HG03342 (cell line): Measurements from ENCODE around the gene SLC6A5.

ENCODE experiments used
- ATAC-seq: cut with Tn5 transposase; IDR thresholded peaks from one replicate; pipeline ENCODE4 v1.9.1; 2021; ENCODE audit warnings: mild to moderate bottlenecking, moderate library complexity; ENCODE audit not compliant: unreplicated experiment

Gene SLC6A5

GRCh38 chr11:20618083-20618482, 18.7 kb downstream of the SLC6A5 start:
- ATAC-seq, result no peak

GRCh38 chr11:20620988-20621387, 21.6 kb downstream of the SLC6A5 start:
- no peak for ATAC-seq

DNA sequence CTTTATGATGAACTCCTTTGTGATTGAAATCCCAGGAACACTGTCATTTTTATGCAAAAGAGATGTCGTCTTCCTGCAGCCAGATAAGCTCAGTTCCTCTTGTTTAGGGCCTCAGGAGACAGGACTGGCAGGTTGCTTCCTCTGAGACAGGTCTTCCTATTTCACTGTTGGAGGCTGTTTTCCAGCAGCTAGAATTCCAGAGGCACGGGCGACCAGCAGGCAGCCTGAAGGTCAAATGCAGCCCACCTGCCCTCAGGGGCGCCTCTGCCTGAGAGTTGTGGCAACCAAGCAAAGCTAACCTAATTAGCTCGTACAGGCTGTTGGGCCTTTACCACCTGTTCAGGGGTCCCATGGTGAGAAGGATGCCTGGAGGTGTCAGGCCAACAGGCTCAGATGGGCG, 22.3 kb downstream of the SLC6A5 start:
- ATAC-seq, result no peak

GRCh38 chr11:20623252-20623651, 23.8 kb downstream of the SLC6A5 start:
- no peak for ATAC-seq

DNA sequence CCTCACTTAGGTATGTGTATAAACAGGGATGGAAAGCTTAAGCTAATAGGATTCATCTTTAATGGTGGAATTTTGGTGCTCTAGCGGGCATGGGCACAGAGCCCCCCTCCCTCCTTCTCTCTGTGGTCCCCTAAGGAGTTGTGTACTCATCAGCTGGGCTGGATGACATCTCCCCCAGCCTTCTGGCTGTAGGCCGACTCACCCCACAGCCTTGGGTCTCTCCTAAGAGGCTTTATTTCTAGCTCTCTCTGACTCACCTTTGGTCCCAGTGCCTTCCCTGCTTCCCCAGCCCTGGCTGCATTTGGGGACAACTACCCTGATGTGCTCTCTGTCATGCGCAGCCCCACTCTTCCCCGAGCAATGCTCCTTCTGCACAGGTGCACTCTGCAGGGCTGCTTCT, 26.9 kb downstream of the SLC6A5 start:
- ATAC-seq, result no peak

DNA sequence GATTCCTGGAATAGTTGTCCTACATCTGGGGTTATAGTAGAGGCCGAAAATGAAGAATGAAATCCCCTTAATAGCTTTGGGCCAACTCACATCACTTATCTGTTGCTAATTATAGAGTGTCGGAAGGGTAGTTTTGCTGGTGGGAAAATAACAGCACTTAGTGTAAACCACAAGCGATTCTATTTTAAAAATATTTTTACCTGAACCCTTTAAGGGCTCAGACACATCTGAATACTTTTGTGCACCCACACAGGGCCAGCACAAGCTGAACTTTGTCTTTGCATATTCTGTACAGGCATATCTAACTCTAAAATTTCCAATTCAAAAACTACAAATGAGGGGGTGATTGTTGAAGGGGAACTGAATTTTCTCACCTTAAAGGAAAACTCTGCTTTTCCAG, 27.6 kb downstream of the SLC6A5 start:
- no peak for ATAC-seq

DNA sequence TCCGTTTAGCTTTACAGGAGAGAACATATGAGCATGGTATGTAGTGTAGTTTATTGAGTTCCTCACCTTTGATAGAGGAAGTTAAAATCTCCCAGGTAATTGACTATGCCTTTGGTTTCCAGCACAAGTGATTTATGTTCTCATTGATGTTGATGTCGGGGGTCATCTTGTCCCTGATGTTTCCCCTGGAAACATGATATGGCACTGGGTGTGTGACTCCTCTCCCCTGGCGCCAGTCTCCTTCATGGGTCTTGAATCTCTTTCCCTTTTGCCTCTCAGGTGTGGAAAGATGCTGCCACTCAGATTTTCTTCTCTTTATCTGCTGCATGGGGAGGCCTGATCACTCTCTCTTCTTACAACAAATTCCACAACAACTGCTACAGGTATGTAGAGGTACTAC, 28.3 kb downstream of the SLC6A5 start:
- ATAC-seq, result no peak

DNA sequence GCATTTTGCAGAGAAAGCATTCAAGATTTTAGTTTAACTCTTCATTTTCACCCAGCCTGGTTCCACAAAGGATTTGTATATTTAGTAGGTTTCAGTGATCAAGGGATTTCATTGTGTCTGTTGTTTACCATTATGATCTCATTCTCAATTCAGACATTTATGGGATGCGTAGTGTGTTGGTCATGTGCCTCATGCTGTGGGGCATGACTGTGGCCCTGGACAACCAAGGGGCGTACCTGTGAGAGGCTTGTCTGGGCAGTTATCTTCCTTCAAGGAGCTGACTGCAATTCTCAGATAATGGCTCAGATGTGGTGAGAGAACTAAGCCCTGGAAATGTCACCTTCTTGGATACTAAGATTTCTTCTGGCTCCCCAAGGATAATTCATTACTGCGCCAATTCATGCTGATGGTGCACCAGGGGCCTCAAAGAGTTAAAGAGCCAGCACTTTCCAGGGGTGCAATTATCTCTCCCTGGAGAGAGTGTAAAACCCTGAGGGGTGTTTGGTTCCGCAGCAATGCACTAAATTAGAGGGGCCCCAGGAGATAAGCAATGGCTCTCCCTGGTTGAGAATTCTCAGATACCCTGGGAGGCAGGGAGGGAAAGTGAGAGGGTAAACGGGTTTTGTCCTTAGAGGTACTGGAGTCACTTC, 32.2 kb downstream of the SLC6A5 start:
- no peak for ATAC-seq

- no peak for ATAC-seq
Observed at GRCh38 chr11:20632169-20632532, 32.7 kb downstream of the SLC6A5 start.

DNA sequence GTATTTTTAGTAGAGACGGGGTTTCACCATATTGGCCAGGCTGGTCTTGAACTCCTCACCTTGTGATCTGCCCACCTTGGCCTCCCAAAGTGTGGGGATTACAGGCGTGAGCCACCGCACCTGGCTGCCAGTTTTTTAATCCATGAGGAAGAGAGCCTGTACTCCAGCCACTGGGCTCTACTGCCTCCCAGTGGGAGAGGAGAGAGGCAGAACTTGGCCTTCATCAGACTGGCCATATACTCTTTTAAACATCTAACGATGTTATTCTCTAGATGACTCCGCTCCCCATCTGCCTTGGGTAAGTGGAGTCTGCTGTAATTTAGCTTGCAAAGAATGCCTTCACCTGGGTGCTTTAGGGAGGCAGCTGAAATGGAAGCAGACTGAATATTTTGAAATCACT, 34.6 kb downstream of the SLC6A5 start:
- ATAC-seq, result no peak

DNA sequence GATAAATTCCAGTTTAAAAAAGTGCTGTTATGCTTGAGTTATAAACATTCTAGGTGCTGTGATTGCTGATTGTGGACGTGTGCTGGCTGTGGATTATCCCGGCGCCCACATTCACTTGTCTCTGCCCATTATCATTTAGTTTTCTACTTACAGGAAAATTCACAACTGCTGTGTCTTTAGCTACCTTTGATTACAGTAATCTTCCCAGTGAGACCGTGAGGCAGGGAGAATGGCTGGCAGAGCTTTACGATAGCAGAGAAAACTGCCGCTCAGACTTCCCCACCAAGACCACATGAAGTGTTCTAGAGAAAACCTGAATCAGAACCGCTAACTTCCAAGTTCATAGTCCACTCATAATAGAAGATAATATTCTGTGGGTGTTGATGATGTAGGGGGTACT, 35.4 kb downstream of the SLC6A5 start:
- ATAC-seq, result no peak

- ATAC-seq, result no peak
Observed at GRCh38 chr11:20638074-20638473, 38.7 kb downstream of the SLC6A5 start.

GRCh38 chr11:20639688-20640087, 40.3 kb downstream of the SLC6A5 start:
- no peak for ATAC-seq

DNA sequence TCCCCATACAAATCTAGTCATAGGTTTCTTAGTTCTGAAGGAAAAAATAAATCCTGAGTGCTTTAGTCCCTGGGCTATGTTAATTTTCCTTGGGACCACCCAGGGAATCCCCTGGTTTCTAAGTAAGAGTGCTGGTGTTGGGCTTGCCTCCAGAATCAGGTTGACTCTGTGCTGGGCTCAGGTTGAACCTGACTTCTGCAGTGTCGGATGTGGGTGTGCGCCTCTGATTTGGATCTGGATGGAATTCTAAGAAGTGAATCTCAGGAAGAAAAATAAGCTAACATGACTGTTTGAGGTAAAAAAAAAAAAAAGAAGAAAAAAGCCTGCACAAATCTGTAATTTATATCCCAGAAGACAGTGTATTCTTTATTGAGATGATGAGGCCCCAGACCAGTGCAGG, 41.0 kb downstream of the SLC6A5 start:
- no peak for ATAC-seq

DNA sequence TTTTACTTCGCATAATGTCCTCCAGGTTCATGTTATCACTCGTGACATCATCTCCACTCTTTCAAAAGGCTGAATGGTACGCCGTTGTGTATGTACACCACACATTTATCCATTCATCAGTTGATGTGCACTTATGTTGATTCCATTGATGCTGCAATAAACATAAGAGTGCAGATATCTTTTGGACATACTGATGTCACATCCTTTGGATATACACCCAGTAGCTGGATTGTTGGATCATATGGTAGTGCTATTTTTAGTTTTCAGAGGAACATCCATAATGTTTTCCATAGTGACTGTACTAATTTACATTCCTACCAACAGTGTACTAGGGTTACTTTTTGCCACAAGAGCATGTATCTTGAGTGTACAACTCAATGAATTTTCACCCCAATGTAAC, 45.0 kb downstream of the SLC6A5 start:
- ATAC-seq, result no peak

DNA sequence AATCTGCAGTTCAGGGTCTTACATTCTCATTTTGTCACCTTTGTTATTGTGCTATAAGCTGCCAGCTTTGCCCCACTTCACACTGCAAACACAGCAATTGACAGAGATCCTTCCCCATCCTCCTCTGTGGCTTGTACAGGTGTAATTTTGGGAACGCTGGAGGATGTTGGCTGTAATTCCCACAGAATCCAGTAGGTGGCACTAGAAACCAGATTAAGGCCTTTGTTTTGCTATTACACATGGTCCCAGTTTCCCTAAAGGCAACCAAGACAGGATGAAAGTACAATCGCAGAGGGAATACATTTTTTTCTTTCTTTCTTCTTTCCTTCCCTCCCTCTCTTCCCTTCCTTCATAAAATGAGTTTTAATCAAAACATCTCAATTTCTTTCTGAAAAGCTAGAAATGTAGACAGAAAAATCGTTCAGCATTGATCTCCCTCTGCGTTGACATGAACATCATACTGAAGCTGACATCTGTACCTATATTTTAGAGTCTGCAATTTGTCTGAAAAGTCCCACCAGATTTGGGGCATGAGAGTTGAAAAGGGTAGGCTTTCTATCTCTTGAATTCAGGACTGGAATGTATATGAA, 48.7 kb downstream of the SLC6A5 start:
- peak; percentile 72 for ATAC-seq

GRCh38 chr11:20652150-20652806, 52.9 kb downstream of the SLC6A5 start:
- no peak for ATAC-seq

DNA sequence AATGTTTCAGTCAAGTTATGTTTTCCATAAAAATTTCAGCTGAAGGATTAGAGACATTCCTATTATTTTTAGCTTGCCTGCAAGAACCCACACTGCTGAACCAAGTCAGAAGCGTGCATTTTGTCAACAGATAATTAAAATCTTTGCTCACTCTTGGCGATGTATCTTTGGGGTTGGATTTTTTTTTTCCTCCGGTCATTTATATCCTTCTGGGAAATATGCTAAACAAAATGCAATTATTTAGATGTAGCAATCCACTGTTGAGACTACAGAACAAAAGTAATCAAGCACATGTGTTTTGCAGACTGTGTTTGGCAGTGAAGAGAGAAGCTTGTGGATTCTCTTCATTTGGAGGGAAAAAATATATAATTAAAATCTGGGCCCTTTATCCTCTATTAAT, 54.6 kb downstream of the SLC6A5 start:
- ATAC-seq, result no peak

- ATAC-seq, result no peak
Observed at GRCh38 chr11:20656901-20657300, 57.5 kb downstream of the SLC6A5 start.

DNA sequence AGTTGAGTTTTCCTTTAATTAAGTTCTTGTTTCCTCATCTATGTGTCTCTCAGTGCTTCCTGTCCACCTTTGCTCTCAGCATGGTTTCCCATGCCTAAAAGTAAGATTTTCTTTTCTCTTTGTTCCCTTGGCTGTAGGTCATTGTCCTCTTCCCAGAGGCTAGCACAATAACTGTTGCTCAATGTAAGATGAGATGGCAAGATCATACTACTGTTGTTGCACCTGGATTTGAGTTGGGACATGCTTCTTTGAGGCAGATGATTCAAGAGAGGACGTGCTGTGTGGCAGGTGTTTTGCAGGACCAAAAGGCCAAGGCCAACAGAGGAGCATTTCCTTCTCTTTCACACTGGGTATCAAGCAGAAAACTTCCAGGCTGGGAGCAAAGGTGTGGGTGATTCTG, 58.7 kb downstream of the SLC6A5 start:
- ATAC-seq, result no peak

DNA sequence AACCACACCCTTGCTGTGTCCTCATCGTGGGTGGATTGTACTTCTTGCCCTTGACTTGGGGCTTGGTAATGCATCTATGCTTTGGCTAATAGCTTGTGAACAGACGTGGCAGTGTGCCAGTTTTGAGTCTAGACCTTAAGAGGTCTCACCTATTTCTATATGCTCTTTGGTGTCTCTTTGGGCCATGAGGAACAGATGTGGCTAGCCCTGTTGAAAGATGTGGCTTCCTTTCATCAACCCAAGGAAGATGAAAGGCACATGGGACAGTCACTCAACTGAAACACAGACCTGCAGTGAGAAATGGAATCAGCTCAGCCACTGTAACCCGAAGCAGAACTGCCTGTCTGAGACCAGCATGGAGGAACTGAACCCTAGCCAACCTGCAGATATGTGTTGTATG, 62.0 kb downstream of the SLC6A5 start:
- ATAC-seq, result no peak

- no peak for ATAC-seq
Observed at GRCh38 chr11:20661850-20662249, 62.4 kb downstream of the SLC6A5 start.
